Neural progenitor cell (in vitro differentiated cells): ENCODE data around the gene DGLUCY.

Experiments
- CTCF ChIP-seq: fragments of 200-600 bp; sonication (generic); IDR thresholded peaks from 2 replicates; pipeline ENCODE4 v1.5.1; 2017; ENCODE audit warnings: antibody characterized with exemption, mild to moderate bottlenecking
- EZH2 ChIP-seq: fragments of 200-600 bp; sonication (generic); IDR thresholded peaks from 2 replicates; pipeline ENCODE4 v1.6.1; 2017; ENCODE audit warnings: antibody characterized with exemption, mild to moderate bottlenecking, moderate library complexity
- EZH2phosphoT487 ChIP-seq: fragments of 200-600 bp; sonication (generic); IDR thresholded peaks from 2 replicates; pipeline ENCODE4 v1.6.1; 2017; ENCODE audit warnings: antibody characterized with exemption

- TF ChIP-seq CTCF = no peak
- TF ChIP-seq EZH2 = no peak
- TF ChIP-seq EZH2phosphoT487 = no peak
These were observed 10.8 kb upstream of the DGLUCY start for GRCh38 chr14:91103116-91103515.
